ENCODE data around the gene ADAMTS12. TPM values are rescaled to one million over a fixed set of nuclear protein-coding genes. Genes with fewer than 3 reads are reported as not detected.

ADAMTS12 gene
- total RNA-seq, 1 donor from 2014 or later = 10.4 TPM

DNA sequence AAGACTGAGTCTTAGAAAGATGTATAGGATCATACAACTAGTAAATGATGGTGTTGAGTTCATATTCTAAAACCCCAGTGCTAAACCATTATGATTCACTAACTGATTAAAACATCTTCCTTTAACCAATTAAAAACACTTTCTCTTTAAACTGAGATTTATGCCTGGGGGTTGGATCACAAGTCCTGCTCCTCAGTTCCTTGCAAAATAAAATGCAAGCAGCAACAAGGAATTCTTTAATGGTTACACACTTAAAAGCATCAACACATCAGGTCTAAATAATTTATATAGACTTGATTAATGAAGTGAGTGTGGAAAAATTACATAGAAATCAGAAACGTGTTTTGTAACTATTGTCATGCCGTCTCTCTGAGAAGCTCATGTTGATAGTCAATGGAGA, 261.8 kb downstream of the ADAMTS12 start:
- H3K9me3 Mint-ChIP-seq = no peaks in the 10 kb centered on the region
- no peak overlapping the region for H3K4me3 Mint-ChIP-seq
- peaks cover 9% of the 10 kb centered on the region for H3K4me1 Mint-ChIP-seq
- TF ChIP-seq, protein P1, sequence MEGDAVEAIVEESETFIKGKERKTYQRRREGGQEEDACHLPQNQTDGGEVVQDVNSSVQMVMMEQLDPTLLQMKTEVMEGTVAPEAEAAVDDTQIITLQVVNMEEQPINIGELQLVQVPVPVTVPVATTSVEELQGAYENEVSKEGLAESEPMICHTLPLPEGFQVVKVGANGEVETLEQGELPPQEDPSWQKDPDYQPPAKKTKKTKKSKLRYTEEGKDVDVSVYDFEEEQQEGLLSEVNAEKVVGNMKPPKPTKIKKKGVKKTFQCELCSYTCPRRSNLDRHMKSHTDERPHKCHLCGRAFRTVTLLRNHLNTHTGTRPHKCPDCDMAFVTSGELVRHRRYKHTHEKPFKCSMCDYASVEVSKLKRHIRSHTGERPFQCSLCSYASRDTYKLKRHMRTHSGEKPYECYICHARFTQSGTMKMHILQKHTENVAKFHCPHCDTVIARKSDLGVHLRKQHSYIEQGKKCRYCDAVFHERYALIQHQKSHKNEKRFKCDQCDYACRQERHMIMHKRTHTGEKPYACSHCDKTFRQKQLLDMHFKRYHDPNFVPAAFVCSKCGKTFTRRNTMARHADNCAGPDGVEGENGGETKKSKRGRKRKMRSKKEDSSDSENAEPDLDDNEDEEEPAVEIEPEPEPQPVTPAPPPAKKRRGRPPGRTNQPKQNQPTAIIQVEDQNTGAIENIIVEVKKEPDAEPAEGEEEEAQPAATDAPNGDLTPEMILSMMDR (conservative IDR thresholded peaks at IDR 0.05) = no peak
- H3K27ac Mint-ChIP-seq (ENCODE audit: unreplicated experiment) = no peak overlapping the region
- peaks cover 8% of the 10 kb centered on the region for H3K36me3 Mint-ChIP-seq (ENCODE audit: low read depth)
- no peak for DNase-seq (ENCODE audit: low read depth, low spot score)
- H3K27me3 Mint-ChIP-seq (ENCODE audit: low read depth) = no peaks in the 10 kb centered on the region

DNA sequence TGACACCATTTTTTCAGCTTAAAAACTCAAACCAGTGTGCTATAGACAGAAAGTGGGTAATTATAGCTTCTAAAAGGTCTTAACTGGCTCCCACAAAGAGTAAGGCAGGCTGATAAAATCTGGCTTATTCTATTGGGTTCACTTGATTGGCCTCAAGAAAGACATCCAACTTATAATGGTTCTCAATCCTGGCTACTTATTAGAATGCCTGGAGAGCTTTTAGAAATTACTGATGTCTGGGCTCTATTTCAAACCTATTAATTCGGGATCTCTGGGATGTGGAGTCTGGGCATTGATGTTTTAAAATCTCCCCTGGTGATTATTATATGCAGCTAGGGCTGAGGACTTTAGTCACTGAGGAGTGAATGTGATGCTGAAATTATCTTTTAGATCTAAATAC, 263.0 kb downstream of the ADAMTS12 start:
- no peak overlapping the region for H3K27ac Mint-ChIP-seq (ENCODE audit: unreplicated experiment)
- peaks cover 2% of the 10 kb centered on the region for H3K27me3 Mint-ChIP-seq (ENCODE audit: low read depth)
- H3K36me3 Mint-ChIP-seq (ENCODE audit: low read depth) = peaks cover 14% of the 10 kb centered on the region
- TF ChIP-seq, protein P1 (conservative IDR thresholded peaks at IDR 0.05) = no peak
- no peak for DNase-seq (ENCODE audit: low read depth, low spot score)
- no peak overlapping the region for H3K4me3 Mint-ChIP-seq
- peaks cover 4% of the 10 kb centered on the region for H3K4me1 Mint-ChIP-seq
- H3K9me3 Mint-ChIP-seq = no peaks in the 10 kb centered on the region

DNA sequence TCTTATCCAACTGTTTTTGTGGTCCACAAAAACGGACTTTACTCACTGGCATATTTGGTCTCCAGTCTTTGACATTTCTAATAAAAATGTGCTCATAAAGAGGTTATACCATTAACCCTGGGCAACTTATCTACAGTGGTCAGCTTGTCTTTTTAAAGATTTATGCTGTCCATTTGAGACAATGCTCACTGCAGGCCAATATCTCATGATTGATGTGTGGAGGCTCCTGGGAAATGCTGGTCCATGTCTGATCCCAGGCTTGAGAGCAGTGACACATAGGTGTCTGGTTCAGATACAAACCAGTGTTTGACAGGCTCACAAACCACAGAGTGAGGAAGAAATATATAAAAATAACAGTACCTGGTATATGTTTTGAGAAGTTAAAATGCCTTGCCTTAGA, 270.3 kb downstream of the ADAMTS12 start:
- no peak overlapping the region for H3K4me3 Mint-ChIP-seq

DNA sequence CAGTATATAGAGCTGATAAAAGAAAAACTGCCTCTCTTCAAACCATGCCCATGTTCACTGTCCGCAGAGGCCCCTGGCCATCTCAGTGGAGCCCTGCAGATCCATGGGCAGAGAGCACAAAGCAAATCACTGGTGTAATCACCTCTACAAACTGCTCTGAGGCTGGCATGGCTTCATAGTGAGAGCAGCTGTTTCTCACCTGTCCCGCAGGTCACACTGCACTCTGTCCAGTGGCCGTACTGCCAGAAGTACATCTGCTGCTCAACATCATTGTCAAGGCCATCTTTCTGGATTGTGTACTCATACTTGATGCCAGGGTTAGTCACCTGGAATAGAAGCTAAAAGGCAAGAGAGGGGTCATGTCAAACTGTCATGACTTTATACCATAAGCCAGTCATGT, 277.8 kb downstream of the ADAMTS12 start:
- TF ChIP-seq, protein P1 (conservative IDR thresholded peaks at IDR 0.05) = no peak
- no peaks in the 10 kb centered on the region for H3K27me3 Mint-ChIP-seq (ENCODE audit: low read depth)
- peaks cover 5% of the 10 kb centered on the region for H3K9me3 Mint-ChIP-seq
- H3K27ac Mint-ChIP-seq (ENCODE audit: unreplicated experiment) = no peak overlapping the region
- DNase-seq (ENCODE audit: low read depth, low spot score) = no peak
- no peak overlapping the region for H3K4me3 Mint-ChIP-seq
- H3K4me1 Mint-ChIP-seq = peaks cover 15% of the 10 kb centered on the region
- H3K36me3 Mint-ChIP-seq (ENCODE audit: low read depth) = no peaks in the 10 kb centered on the region

More for the DNA sequence above, 270.3 kb downstream of the ADAMTS12 start:
- Mint-ChIP-seq H3K36me3 (ENCODE audit: low read depth) (peaks cover 10% of the 10 kb centered on the region), H3K27ac (ENCODE audit: unreplicated experiment) (no peak overlapping the region), H3K9me3 (peaks cover 9% of the 10 kb centered on the region), H3K27me3 (ENCODE audit: low read depth) (peaks cover 2% of the 10 kb centered on the region), H3K4me1 (peaks cover 20% of the 10 kb centered on the region)
- TF ChIP-seq, protein P1 (conservative IDR thresholded peaks at IDR 0.05) = no peak
- no peak for DNase-seq (ENCODE audit: low read depth, low spot score)

DNA sequence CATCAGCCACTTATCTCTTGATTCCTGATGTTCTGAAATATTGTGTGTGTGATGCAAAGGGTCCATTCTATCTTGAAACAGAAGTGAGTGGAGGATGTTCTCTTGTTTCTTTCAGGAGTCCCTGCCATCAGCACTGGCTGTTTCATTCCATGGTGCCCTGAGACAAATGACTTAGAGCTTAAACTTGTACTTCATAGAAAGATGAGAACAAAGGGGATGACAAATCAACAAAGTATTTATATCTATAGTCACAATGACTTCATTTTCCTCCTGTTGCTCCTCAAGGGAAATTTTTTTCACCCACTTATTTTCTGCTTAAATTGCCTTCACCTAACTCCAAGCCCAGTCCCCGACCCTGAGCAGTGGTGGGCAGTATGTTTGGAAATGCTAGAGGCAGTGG, 279.4 kb downstream of the ADAMTS12 start:
- no peaks in the 10 kb centered on the region for H3K36me3 Mint-ChIP-seq (ENCODE audit: low read depth)
- no peak overlapping the region for H3K4me3 Mint-ChIP-seq
- no peak for DNase-seq (ENCODE audit: low read depth, low spot score)
- no peaks in the 10 kb centered on the region for H3K9me3 Mint-ChIP-seq
- no peak overlapping the region for H3K27ac Mint-ChIP-seq (ENCODE audit: unreplicated experiment)
- peaks cover 3% of the 10 kb centered on the region for H3K4me1 Mint-ChIP-seq
- TF ChIP-seq, protein P1 (conservative IDR thresholded peaks at IDR 0.05) = no peak
- no peaks in the 10 kb centered on the region for H3K27me3 Mint-ChIP-seq (ENCODE audit: low read depth)

DNA sequence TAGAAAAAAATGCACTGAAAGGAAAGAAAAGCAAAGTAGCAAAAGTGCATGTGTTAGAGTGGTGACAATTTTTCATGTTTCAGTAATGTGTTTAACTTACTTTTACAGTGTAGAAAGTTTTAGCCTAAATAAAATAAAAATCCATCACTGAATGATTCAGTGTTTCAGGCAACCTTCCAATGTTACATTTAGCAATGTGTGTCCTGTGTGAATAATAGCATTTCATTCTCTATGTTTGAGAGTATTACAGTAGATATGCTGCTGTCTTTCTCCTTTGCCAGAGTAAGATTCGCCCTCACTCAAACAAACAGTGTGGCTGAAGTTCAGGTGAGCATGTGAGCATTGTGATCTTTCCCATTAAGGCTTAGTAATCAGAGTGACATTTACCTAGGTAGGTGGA, 279.9 kb downstream of the ADAMTS12 start:
- DNase-seq (ENCODE audit: low read depth, low spot score) = no peak
- TF ChIP-seq, protein P1 (conservative IDR thresholded peaks at IDR 0.05) = no peak
- Mint-ChIP-seq H3K36me3 (ENCODE audit: low read depth) (no peaks in the 10 kb centered on the region), H3K4me1 (no peaks in the 10 kb centered on the region), H3K4me3 (no peak overlapping the region), H3K9me3 (no peaks in the 10 kb centered on the region), H3K27me3 (ENCODE audit: low read depth) (no peaks in the 10 kb centered on the region), H3K27ac (ENCODE audit: unreplicated experiment) (no peak overlapping the region)

All from neural crest cell (in vitro differentiated cells).